Epithelial cell of esophagus (primary cell): ENCODE measurements around the gene TSC2.

Source experiments
- DNase-seq: peaks from one replicate; pipeline ENCODE4 v3.0.0; 2010; ENCODE audit warnings: low read depth
- H3K4me3 ChIP-seq: 2 replicates; pipeline ENCODE4 v1.5.1; 2011; ENCODE audit warnings: mild to moderate bottlenecking, low read length, control low read depth
- TF ChIP-seq, protein P1 (sequence below): IDR thresholded peaks from 2 replicates; pipeline ENCODE4 v1.5.1; 2011; ENCODE audit warnings: low read depth, mild to moderate bottlenecking, low read length, control low read depth, inconsistent platforms; ENCODE audit not compliant: insufficient read depth; ENCODE audit errors: missing control alignments

Gene TSC2

DNA sequence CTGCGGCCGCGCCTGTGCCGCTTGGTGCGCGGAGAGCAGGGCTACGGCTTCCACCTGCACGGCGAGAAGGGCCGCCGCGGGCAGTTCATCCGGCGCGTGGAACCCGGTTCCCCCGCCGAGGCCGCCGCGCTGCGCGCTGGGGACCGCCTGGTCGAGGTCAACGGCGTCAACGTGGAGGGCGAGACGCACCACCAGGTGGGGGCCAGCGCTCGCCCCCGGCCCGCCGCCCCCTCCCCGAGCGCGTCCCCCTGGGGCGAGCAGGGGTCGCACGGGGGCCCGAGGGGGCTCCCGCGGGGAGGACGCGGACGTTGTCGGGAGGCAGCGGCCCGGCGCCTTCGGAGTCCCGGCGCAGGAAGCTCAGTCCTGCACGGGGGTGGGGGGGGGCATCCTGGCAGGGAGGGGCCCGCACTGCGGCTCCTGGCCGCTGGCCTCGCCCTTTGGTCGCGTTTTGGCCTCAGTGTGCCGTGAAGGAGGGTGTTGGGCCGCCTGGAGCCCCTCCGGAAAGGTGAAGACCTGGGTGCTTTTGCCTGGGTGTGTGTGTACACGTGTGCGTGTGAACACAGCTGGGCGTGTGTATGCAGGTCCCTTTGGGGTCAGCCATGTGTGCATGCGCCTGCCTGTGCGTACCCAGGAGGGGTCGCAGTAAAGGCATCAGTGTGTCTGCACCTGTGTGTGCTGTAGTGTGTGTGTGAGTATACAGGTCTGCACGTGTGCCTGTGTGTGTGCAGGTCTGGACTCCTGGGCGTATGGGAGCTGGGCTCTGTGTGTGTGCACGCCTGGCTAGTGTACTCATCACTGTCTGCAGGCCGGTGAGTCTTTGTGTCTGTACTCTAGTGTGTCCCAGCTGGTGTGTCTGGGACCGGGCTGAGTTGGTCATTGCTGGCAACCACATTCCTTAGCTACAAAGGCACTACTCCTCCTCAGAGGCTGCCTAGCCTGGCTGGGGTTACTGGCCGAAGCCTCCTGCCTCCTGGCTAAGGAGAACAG lies 20.5 kb upstream of the TSC2 start:
- TF ChIP-seq, protein P1, sequence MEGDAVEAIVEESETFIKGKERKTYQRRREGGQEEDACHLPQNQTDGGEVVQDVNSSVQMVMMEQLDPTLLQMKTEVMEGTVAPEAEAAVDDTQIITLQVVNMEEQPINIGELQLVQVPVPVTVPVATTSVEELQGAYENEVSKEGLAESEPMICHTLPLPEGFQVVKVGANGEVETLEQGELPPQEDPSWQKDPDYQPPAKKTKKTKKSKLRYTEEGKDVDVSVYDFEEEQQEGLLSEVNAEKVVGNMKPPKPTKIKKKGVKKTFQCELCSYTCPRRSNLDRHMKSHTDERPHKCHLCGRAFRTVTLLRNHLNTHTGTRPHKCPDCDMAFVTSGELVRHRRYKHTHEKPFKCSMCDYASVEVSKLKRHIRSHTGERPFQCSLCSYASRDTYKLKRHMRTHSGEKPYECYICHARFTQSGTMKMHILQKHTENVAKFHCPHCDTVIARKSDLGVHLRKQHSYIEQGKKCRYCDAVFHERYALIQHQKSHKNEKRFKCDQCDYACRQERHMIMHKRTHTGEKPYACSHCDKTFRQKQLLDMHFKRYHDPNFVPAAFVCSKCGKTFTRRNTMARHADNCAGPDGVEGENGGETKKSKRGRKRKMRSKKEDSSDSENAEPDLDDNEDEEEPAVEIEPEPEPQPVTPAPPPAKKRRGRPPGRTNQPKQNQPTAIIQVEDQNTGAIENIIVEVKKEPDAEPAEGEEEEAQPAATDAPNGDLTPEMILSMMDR: no peak
- peak overlapping the region; percentile 49 for H3K4me3 ChIP-seq
- DNase-seq: peak; percentile 46

DNA sequence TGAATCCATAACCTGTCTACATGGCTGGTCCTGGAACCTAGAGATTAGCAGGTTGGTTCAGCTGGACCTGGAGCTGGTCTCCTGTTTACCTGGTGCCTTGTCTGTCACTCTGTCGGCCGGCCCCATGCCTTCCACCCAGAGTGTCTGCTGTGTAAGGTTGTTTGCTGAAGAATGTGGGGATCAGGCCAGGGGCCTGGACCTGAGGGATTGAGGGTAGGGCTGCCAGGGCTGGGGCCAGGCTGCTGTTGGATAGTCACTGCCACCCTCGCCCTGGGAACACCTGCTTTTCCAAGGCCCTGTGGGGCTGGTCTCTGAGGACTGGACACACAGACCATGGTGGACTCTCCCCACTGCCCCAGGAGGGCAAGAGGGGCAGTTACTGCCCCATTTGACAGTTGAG lies 19.6 kb upstream of the TSC2 start:
- no peak overlapping the region for H3K4me3 ChIP-seq
- DNase-seq: no peak

DNA sequence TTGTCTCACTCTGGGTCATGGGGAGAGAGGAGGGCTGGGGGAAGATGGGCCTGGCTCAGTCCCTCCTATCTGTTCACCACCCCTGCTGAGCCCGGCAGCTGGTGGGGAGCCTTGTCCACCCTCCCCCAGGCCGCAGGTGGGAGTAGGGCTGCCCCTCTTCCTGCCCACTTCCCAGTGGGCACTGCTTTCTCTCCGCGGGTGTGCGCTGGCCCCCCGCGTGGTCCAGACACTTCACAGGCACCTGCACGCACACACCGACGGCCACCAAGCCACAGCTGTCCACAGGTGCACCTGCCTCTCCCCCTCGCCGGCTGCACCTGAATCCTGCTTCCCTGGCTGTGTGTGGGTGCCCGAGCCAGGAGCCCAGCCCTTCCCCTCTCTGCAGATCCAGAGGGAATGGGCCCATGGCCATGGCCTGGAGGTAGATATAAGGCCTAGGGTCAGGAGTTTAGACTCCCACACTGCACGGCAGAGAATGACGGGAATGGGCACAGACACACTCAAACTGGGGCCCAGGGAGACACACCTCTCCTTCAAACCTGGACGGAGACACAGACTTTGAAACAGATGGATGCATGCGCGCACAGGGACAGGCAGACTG lies 19.1 kb upstream of the TSC2 start:
- DNase-seq: no peak
- H3K4me3 ChIP-seq: no peak overlapping the region
- TF ChIP-seq, protein P1: no peak

More for the DNA sequence above, 19.6 kb upstream of the TSC2 start:
- TF ChIP-seq, protein P1: no peak

DNA sequence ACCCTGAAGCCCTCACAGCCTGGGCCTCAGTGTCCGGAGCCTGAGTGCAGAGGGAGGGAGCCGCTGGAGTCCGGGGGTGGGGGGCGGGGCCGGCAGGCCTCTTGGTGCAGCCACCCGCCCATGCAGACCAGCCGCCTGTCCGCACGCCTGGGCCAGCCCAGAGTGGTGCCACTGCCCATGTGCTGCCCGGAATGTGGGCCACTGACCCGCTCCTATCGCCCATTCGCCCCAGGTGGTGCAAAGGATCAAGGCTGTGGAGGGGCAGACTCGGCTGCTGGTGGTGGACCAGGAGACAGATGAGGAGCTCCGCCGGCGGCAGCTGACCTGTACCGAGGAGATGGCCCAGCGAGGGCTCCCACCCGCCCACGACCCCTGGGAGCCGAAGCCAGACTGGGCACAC lies 18.4 kb upstream of the TSC2 start:
- H3K4me3 ChIP-seq: no peak overlapping the region
- DNase-seq: no peak
- TF ChIP-seq, protein P1: no peak

DNA sequence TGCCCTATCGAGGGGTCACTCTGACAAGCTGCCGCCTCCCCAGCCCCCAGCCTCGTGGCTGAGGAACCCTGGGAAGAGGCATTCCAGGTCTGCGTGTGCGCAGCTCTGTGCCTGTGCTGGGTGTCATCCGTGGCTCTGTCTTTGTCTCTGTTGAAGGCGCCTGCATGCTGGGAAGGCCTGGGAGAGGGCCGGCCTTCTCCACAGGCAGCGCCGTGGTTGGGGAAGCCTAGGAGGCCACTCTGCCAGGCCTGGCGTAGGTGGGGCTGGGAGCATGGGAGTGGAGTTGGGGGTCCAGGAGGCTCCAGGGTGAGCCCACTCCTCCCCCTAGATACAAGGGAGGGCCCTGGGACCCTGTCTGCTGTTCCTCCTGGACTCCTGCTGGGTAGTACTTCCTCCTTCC lies 17.7 kb upstream of the TSC2 start:
- TF ChIP-seq, protein P1: no peak
- H3K4me3 ChIP-seq: no peak overlapping the region

DNA sequence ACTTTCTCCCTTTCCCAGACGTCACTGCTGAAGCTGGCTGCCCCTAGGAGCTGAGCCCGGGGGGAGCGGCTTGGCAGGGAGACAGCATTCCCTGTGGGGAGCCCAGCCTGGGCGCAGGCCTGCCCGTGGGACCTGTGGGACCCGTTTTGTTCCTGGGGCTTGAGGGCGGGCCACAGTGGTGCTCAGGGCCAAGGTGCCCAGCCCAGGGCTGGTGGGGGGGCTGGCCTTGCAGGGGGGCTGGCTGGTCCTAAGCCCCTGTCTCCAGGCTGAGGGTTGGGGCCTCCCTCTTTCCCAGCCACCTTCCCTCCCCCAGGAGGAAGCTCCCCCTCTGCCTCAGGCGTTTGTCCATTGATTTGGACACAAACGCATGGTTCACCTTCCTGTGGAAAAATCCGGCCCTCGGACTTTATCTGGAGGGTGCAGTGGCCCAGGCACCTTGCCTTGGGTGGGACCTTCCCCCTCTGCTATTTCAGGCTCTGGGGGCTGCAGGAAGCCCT lies 16.7 kb upstream of the TSC2 start:
- DNase-seq: no peak
- TF ChIP-seq, protein P1: no peak
- H3K4me3 ChIP-seq: no peak overlapping the region

More for the DNA sequence above, 17.7 kb upstream of the TSC2 start:
- DNase-seq: no peak
